ENCODE measurements around the gene MAG.

The MAG gene

DNA sequence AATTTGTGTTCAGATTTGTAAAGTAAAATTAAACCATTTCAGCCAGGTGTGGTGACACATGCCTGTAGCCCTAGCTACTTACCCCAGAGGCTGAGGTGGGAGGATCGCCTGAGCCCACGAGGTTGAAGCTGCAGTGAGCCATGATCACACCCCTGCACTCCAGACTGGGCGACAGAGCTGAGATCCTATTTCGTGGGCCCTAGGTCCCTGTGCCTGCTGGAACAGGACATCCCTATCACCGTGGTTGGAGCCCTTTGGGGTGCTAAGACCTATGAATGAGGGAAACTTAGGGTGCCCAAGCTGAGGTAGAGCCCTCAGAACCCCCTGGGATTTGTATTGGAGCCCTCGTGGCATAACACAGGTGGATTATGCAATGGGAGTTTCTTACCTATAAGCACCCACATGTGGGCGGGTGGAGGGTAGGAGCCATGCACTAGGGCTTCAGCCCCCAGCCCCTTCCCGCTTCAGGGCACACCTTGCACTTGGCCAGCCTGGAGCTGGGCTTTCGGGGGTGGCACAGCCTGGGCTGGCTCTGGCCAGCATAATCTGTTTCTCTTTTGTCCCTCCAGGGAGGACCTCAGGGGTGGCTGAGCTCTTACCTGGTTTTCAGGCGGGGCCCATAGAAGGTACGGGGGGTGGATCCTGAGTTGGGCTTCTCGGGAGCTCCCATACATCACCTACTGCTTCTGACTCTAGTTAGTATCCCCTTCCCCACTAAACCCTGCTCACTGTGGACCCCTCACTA, 30.4 kb upstream of the MAG start:
- H3K4me1 Mint-ChIP-seq = peaks cover 38% of the 10 kb centered on the region
- no peak overlapping the region for H3K4me3 Mint-ChIP-seq
- H3K9me3 Mint-ChIP-seq = no peaks in the 10 kb centered on the region
- peak overlapping the region; percentile 10 for H3K27ac Mint-ChIP-seq
- H3K27me3 Mint-ChIP-seq = no peaks in the 10 kb centered on the region
- ATAC-seq = no peak
- H3K36me3 Mint-ChIP-seq = peaks cover 10% of the 10 kb centered on the region

DNA sequence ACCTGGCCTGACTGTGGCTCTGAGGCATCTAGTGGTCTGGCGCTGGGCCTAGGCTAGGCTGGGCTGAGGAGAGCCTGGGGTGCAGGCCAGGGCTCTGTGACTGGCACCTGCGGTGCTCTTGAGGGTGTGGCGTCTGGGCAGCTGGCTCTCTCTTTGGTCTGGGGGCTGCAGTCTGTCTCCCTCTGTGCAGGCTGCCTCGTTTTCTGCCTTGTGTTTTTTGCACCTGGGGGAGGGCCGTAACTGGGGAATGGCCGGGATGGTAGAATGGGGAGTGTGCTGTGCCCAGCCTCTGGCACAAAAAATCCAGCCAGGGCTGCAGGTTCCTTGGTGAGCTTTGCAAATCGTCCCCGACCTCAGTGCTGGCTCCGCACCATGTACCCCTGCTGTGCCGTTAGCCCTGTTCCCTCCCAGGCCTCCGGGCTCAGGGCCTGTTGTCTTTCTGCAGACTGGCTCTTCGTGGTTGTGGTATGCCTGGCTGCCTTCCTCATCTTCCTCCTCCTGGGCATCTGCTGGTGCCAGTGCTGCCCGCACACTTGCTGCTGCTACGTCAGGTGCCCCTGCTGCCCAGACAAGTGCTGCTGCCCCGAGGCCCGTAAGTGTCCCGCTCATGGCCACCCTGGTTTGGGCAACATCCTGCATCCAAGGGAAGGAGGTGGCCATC, 29.7 kb upstream of the MAG start:
- H3K4me1 Mint-ChIP-seq = peaks cover 42% of the 10 kb centered on the region
- H3K9me3 Mint-ChIP-seq = no peaks in the 10 kb centered on the region
- peak overlapping the region; percentile 10 for H3K27ac Mint-ChIP-seq
- peaks cover 11% of the 10 kb centered on the region for H3K36me3 Mint-ChIP-seq
- ATAC-seq = no peak
- H3K27me3 Mint-ChIP-seq = no peaks in the 10 kb centered on the region
- no peak overlapping the region for H3K4me3 Mint-ChIP-seq

DNA sequence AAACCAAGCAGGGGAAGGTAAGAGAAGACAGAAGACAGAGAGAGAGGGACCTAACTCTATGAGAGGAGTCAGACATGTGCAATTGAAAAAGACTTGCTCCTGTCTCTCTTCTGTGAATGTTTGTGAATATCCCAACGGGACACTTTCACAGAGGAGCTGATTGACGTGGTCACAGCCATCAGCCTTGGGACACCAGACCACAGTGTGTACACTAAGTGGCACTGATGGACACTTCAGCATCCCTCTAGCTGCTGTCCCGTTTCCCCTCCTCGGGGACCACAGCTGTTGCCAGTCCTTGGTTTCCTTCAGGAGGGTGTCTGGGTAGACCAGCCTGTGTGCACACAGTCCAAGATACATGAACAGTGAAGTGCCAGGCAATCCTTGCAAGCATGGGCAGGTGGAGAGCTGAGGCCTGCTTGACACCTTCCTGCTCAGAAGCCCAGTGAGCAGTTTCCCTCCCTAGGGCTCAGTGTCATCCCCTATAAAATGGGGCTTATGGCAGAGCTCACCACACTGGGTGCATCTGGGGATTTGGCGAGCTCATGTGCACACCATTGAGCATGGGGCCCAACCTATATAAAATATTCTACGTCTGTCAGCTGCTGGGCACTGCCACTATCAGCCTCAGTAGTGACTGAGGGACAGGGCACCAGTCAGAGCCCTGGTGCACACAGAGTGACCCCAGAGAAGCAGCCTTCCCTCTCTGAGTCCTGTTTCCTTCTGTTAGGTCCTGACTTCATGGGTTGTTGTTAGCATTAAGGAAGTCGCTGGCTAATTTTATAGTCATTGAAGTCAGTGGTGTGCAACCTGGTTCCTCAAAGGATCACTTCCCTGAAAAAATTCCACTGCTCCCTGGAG, 27.5 kb upstream of the MAG start:
- Mint-ChIP-seq H3K36me3 (peaks cover 11% of the 10 kb centered on the region), H3K4me1 (peaks cover 47% of the 10 kb centered on the region), H3K27me3 (no peaks in the 10 kb centered on the region), H3K9me3 (no peaks in the 10 kb centered on the region), H3K4me3 (no peak overlapping the region), H3K27ac (peak overlapping the region; percentile 53)
- ATAC-seq = no peak

DNA sequence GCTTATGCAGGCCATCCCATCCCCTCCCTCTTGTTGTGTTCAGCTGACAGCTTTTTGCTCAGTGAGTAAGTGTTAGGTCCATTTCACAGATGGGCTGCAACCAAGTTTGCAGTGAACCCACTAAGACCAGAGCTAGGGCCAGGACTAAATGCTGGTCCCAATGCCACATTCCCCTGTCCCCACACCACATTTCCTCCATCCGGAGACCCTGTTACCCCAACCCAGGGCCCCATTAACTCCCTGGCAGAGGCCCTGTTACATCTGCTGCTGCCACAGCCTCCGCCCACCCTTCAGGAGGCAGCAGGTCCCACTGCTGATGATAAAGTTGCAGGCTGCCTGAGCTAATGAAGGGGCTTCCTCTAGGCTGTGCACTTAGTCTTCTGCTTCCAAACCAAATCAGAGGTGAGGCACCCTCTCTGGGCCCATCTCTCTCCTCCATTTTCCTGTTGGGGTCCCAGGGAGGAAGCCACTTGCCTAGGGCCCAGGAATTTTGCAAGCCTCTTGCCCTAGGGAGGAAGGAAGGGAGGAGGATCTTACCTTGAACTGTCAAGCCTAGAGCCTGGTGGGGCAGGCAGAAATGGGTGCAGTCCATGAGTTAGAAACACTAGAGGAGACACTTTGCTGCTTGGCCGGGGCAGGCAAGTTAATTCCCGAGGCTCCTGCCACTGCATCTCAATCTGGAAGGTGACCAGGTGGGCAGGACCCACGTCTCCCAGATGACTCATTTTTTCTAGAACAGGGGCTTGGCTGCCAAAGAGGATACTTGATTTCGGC, 26.6 kb upstream of the MAG start:
- Mint-ChIP-seq H3K27me3 (no peaks in the 10 kb centered on the region), H3K9me3 (no peaks in the 10 kb centered on the region), H3K27ac (peak overlapping the region; percentile 98), H3K4me1 (peaks cover 49% of the 10 kb centered on the region), H3K4me3 (no peak overlapping the region), H3K36me3 (peaks cover 12% of the 10 kb centered on the region)
- ATAC-seq = no peak

DNA sequence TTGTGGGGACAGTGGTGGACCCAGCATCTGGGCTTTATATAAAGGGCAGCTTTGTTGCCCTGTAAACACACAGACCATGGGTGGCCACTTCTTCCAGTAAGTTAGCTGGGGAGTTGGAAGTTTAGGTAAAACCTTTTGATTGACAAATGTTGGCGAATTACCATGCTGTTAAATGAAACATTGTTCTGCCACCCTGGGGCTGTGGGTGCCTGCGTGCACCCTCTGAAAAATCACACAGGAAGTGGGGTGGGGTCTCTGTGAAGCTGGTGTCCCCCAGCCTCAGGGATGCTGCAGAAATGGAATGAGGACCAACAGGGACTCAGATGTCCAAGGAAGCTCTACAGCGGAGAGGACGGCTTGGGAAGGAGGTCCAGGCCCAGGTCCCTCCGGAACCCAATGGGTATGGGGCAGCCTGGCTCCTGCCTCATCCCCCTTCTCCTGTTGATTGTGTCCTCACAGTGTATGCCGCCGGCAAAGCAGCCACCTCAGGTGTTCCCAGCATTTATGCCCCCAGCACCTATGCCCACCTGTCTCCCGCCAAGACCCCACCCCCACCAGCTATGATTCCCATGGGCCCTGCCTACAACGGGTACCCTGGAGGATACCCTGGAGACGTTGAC, 26.0 kb upstream of the MAG start:
- Mint-ChIP-seq H3K27me3 (no peaks in the 10 kb centered on the region), H3K4me3 (peak overlapping the region; percentile 95), H3K27ac (peak overlapping the region; percentile 98), H3K4me1 (peaks cover 56% of the 10 kb centered on the region), H3K9me3 (no peaks in the 10 kb centered on the region), H3K36me3 (peaks cover 18% of the 10 kb centered on the region)
- no peak for ATAC-seq

DNA sequence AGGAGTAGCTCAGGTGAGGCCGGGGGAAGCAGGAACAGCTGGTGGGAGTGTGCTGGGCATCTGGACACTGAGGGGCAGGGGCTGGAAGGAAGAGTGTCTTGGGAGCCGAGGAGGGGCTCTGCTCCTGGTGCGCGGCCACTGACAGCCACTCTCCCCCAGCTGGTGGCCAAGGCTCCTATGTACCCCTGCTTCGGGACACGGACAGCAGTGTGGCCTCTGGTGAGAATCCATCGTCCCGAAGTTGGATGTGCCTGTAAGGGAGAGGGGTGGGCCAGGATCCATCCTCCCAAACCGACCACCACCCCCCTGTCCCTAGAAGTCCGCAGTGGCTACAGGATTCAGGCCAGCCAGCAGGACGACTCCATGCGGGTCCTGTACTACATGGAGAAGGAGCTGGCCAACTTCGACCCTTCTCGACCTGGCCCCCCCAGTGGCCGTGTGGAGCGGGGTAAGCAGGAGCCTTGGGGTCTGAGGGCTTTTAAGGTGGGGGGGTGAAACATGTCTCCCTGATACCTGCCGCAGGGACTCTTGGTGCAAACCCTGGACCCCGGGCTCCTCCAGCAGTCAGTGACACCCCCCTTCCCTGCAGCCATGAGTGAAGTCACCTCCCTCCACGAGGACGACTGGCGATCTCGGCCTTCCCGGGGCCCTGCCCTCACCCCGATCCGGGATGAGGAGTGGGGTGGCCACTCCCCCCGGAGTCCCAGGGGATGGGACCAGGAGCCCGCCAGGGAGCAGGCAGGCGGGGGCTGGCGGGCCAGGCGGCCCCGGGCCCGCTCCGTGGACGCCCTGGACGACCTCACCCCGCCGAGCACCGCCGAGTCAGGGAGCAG, 25.2 kb upstream of the MAG start:
- Mint-ChIP-seq H3K9me3 (no peaks in the 10 kb centered on the region), H3K4me3 (peak overlapping the region; percentile 95), H3K27me3 (no peaks in the 10 kb centered on the region), H3K4me1 (peaks cover 62% of the 10 kb centered on the region), H3K36me3 (peaks cover 23% of the 10 kb centered on the region), H3K27ac (peak overlapping the region; percentile 98)
- no peak for ATAC-seq

DNA sequence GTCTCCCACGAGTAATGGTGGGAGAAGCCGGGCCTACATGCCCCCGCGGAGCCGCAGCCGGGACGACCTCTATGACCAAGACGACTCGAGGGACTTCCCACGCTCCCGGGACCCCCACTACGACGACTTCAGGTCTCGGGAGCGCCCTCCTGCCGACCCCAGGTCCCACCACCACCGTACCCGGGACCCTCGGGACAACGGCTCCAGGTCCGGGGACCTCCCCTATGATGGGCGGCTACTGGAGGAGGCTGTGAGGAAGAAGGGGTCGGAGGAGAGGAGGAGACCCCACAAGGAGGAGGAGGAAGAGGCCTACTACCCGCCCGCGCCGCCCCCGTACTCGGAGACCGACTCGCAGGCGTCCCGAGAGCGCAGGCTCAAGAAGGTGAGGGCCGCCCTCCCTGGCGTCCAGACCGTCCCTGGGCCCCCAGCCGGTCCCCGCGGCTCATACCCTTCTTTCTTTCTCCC, 24.6 kb upstream of the MAG start:
- H3K27ac Mint-ChIP-seq = peak overlapping the region; percentile 98
- H3K4me3 Mint-ChIP-seq = peak overlapping the region; percentile 95
- H3K36me3 Mint-ChIP-seq = peaks cover 28% of the 10 kb centered on the region
- H3K4me1 Mint-ChIP-seq = peaks cover 65% of the 10 kb centered on the region
- no peaks in the 10 kb centered on the region for H3K27me3 Mint-ChIP-seq
- peak; percentile 14 for ATAC-seq
- H3K9me3 Mint-ChIP-seq = no peaks in the 10 kb centered on the region

DNA sequence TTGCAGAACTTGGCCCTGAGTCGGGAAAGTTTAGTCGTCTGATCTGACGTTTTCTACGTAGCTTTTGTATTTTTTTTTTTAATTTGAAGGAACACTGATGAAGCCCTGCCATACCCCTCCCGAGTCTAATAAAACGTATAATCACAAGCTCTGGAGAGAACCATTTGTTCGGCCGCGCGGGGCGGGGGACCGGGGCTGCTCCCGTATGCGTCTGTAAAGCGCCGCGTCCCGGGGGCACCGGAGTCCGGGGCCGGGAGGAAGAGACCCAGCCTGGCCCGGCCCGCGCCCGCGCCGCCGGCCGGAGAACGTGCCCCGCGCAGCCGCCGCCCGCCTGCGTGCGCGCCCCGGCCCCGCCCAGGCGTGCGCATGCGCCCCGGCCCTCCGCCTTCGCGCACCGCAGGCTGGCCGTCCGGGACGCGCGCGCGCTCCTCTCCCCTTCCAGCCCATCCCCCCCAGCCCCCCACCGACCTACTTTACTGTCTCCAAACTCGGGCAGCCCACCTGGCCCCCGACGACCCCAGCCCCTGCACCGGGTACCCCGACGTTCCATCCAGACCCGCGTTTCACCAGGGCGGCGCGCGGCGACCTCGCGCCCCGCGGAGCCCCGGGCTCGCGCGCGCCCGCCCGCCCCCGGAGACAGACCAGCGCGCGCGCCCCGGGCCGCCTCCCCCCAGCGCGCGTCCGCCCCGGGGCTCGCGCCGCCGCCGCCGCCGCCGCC, 24.0 kb upstream of the MAG start:
- Mint-ChIP-seq H3K27me3 (no peaks in the 10 kb centered on the region), H3K36me3 (peaks cover 28% of the 10 kb centered on the region), H3K4me3 (peak overlapping the region; percentile 95), H3K27ac (peak overlapping the region; percentile 98), H3K9me3 (no peaks in the 10 kb centered on the region), H3K4me1 (peaks cover 68% of the 10 kb centered on the region)
- peak; percentile 76 for ATAC-seq

DNA sequence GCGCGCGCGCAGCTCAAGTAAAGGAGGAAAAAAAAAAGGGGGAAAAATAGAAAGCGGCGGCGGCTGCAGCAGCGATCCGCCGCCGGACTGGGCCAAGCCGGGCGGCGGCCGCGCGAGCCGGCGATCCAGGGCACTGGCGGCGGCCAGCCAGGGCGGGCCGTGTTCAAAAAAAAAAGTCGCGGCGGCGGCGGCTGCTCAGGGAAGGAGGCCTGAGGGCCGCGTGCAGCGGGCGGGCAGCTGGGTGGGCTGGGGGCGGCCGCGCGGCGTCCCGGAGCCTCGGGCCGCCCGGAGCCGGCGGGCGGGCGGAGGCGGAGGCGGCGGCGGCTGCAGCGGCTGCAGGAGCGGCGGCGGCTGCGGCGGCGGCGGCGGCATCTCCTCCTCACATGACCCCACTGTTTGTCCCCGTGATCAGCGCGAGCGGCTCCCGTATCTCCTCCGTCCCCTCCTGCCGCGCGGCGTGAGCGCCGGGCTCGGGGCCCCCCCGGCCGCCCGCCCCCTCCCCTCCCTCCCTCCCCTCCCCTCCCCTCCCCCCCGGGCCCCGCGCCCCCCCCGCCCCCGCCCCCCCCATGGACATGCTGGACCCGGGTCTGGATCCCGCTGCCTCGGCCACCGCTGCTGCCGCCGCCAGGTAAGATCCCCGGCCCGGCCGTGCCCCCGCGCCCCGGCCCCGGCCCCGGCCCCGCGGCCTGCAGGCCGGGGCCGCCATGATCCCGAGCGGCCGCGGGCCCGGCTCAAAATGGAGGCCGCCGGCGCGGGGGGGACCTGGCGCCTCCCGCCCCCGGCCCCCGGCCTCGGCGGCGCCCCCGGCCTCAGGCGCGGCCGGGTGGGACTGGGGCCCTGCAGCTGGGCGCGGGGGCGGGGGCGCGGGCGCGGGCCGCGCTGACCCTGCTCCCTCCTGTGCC, 23.2 kb upstream of the MAG start, which contains the start of gene USF2:
Gene USF2, plus strand, starts transcription at position 427 of the 902 bp plus-strand sequence. Its CDS starts 140 bp downstream, at position 567.
- peaks cover 36% of the 10 kb centered on the region for H3K36me3 Mint-ChIP-seq
- peak within 1 kb of the TSS; percentile 98 for H3K27ac Mint-ChIP-seq
- H3K4me3 Mint-ChIP-seq = peak within 1 kb of the TSS; percentile 95
- H3K27me3 Mint-ChIP-seq = no peaks in the 10 kb centered on the region
- H3K4me1 Mint-ChIP-seq = peaks cover 75% of the 10 kb centered on the region
- H3K9me3 Mint-ChIP-seq = no peaks in the 10 kb centered on the region
- ATAC-seq = peak; percentile 40

DNA sequence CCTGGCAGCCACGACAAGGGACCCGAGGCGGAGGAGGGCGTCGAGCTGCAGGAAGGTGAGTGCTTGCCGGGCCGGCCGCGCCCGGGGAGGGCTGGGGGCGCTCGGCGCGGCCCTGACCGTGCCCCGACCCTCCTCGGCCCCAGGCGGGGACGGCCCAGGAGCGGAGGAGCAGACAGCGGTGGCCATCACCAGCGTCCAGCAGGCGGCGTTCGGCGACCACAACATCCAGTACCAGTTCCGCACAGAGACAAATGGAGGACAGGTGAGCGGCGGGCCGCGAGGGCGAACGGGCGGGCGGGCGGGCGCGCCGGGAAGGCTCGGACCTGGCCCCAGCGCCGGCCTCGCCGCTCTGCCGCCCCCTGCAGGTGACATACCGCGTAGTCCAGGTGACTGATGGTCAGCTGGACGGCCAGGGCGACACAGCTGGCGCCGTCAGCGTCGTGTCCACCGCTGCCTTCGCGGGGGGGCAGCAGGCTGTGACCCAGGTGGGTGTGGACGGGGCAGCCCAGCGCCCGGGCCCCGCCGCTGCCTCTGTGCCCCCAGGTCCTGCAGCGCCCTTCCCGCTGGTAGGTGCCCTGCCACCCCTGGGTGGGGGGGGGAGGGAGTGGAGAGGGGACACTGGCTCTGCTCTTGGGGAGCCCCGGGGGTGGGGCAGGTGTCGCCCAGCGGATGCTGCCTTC, 22.4 kb upstream of the MAG start:
- Mint-ChIP-seq H3K9me3 (no peaks in the 10 kb centered on the region), H3K27ac (peak overlapping the region; percentile 34), H3K27me3 (no peaks in the 10 kb centered on the region), H3K4me1 (peaks cover 75% of the 10 kb centered on the region), H3K4me3 (peak overlapping the region; percentile 69), H3K36me3 (peaks cover 44% of the 10 kb centered on the region)
- peak; percentile 86 for ATAC-seq

DNA sequence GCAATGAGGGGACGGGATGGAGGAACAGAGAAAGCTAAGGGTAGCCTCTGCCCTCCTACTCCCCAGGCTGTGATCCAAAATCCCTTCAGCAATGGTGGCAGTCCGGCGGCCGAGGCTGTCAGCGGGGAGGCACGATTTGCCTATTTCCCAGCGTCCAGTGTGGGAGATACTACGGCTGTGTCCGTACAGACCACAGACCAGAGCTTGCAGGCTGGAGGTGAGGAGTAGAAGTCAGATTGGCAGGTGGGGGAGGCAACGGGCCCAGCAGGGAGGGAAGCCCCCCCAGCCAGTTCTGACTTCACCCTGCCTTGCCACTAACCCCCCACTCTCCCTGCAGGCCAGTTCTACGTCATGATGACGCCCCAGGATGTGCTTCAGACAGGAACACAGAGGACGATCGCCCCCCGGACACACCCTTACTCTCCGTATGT, 21.6 kb upstream of the MAG start:
- H3K4me1 Mint-ChIP-seq = peaks cover 66% of the 10 kb centered on the region
- H3K4me3 Mint-ChIP-seq = peak overlapping the region; percentile 69
- H3K27me3 Mint-ChIP-seq = no peaks in the 10 kb centered on the region
- H3K27ac Mint-ChIP-seq = peak overlapping the region; percentile 1
- H3K9me3 Mint-ChIP-seq = no peaks in the 10 kb centered on the region
- H3K36me3 Mint-ChIP-seq = peaks cover 52% of the 10 kb centered on the region
- no peak for ATAC-seq

DNA sequence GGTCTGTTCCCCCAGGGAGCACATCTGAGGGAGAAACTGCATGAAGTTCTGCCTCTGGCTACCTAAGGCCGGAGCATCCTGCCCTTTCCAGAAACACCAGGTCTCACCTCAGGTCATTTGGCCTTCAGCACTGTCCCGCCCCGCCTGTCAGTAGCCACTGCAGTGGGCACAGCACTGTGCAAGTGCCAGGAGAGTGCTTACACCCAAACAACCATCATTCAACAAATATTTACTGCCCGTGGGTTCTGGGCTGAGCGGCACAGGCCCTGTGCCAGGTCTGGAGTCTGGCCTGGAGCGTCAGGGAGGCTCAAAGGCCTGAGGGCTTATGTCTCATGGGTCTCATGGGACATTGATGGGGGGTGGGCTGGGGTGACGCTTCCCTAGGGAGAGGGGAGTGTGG, 20.4 kb upstream of the MAG start:
- H3K27ac Mint-ChIP-seq = peak overlapping the region; percentile 75
- peaks cover 55% of the 10 kb centered on the region for H3K4me1 Mint-ChIP-seq
- ATAC-seq = no peak
- no peaks in the 10 kb centered on the region for H3K27me3 Mint-ChIP-seq
- H3K36me3 Mint-ChIP-seq = peaks cover 56% of the 10 kb centered on the region
- H3K4me3 Mint-ChIP-seq = peak overlapping the region; percentile 2
- no peaks in the 10 kb centered on the region for H3K9me3 Mint-ChIP-seq
